ENCODE results near the gene FFAR2. TPM values are rescaled to one million over a fixed set of nuclear protein-coding genes. Genes with fewer than 3 reads are reported as not detected.
"Not testable (repeated sequence)": the region's sequence is repeated elsewhere in the genome, so short reads cannot be mapped to it uniquely, and the experiment has no call there.

FFAR2 gene
- not detected in 2 replicates for total RNA-seq (2014; rRNA removed)
- not detected for polyA plus RNA-seq (2012)

- no peak for DNase-seq (ENCODE audit: low read depth)
Measured at GRCh38 chr19:35447606-35448469, at the start of gene FFAR2. TSS of gene FFAR2 (plus strand) at chr19:35448257. CDS start at chr19:35449715, 1,458 bp downstream.

DNA sequence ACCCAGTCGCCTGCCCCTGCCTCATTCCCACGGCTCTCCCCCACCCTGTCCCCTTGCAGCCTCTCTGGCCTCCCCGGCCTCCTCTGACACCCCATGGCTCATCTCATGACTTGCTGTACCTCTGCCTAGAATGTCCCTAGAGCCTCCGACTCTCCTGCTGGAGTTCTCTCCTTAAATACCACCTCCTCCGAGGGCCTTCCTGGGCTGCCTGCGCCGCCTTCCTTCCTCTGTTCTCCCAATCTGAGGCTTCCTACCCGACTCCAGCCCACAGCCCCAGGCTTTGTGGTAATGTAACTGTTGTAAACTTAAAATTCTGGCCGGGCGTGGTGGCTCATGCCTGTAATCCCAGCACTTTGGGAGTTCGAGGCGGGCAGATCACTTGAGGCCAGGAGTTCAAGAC is 49.5 kb upstream of the FFAR2 start:
- no peak for DNase-seq (ENCODE audit: low read depth)

DNA sequence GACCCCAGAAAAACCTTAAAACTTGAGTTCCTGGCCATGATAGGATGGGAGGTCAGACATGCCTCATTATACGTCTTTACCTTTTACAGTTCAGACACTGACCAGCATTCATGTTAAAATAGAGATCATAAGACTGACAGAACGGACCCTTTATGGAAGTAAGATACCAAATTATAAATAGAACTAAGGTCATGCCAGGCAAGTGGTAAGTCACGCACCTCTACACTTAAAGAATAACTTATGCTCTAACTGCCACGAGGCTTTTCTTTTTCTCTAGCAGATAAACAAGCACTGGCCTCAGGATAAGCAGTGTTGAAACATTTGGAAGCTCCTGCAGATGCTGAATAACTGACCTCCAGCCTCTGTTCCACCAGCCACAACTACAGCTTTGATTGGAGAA is 48.8 kb upstream of the FFAR2 start:
- DNase-seq (ENCODE audit: low read depth), result no peak

GRCh38 chr19:35399948-35400772 is 47.9 kb upstream of the FFAR2 start:
- DNase-seq (ENCODE audit: low read depth), result no peak

GRCh38 chr19:35400773-35401100 is 47.3 kb upstream of the FFAR2 start:
- no peak for DNase-seq (ENCODE audit: low read depth)

- DNase-seq (ENCODE audit: low read depth), result not testable (repeated sequence)
Measured at GRCh38 chr19:35401416-35401815, 46.6 kb upstream of the FFAR2 start.

- DNase-seq (ENCODE audit: low read depth), result no peak
Measured at GRCh38 chr19:35403116-35403760, 44.8 kb upstream of the FFAR2 start.

- peak; percentile 81 for DNase-seq (ENCODE audit: low read depth)
Measured at GRCh38 chr19:35404879-35405622, 43.0 kb upstream of the FFAR2 start.

GRCh38 chr19:35407619-35408018 is 40.4 kb upstream of the FFAR2 start:
- no peak for DNase-seq (ENCODE audit: low read depth)

GRCh38 chr19:35408284-35409171 is 39.5 kb upstream of the FFAR2 start:
- no peak for DNase-seq (ENCODE audit: low read depth)

- DNase-seq (ENCODE audit: low read depth), result no peak
Measured at GRCh38 chr19:35409191-35409590, 38.9 kb upstream of the FFAR2 start.

DNA sequence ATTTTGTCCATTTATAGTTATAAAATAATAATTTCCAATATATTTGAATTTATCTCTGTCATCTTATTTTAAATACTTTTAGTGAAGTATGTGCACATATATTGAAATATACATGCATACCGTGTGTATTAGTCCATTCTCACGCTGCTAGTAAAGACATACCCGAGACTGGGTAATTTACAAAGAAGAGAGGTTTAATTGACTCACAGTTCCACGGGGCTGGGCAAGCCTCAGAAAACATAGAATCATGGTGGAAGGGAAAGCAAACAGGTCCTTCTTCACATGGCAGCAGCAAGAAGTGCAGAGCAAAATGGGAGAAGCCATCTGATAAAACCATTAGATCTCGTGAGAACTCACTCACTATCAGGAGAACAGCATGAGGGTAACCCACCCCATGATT is 37.6 kb upstream of the FFAR2 start:
- no peak for DNase-seq (ENCODE audit: low read depth)

GRCh38 chr19:35414442-35414841 is 33.6 kb upstream of the FFAR2 start:
- DNase-seq (ENCODE audit: low read depth), result no peak

DNA sequence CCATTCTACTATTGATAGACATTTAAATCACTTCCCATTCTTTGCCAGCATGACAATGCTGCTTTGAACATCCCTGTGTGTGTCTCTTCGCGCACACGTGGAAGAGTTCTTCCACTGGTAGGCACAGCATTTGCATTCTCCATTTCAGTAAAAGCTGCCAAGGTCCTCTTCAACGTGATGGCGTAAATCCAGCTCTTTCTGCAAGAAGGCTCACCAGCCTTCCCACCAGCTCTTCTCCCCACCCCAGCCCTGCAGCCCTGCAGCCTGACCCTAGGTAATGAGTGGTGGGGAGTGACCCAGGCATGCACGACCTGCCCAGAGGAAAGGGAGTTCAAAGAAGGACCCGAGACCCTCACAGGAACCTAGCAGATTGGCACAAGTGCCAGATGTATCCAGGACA is 31.7 kb upstream of the FFAR2 start:
- DNase-seq (ENCODE audit: low read depth), result no peak

GRCh38 chr19:35417278-35417677 is 30.8 kb upstream of the FFAR2 start:
- DNase-seq (ENCODE audit: low read depth), result no peak

- no peak for DNase-seq (ENCODE audit: low read depth)
Measured at GRCh38 chr19:35417713-35418534, 30.1 kb upstream of the FFAR2 start.

- DNase-seq (ENCODE audit: low read depth), result no peak
Measured at GRCh38 chr19:35419046-35419445, 29.0 kb upstream of the FFAR2 start.

- no peak for DNase-seq (ENCODE audit: low read depth)
Measured at GRCh38 chr19:35419805-35420204, 28.3 kb upstream of the FFAR2 start.

GRCh38 chr19:35421362-35421761 is 26.7 kb upstream of the FFAR2 start:
- no peak for DNase-seq (ENCODE audit: low read depth)

DNA sequence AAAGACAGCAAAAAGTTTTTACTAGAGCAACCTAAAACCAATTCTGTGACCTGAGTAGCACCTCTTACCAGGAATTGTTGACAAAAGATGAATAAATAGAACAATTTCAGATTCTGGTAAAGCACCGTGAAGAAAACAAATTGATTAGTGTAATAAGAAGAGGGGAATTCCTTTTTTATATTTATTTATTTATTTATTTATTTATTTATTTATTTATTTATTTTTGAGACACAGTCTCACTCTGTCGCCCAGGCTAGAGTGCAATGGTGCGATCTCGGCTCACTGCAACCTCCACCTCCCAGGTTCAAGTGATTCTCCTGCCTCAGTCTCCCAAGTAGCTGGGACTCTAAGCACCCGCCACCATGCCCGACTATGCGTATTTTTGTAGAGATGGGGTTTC is 24.7 kb upstream of the FFAR2 start:
- not testable (repeated sequence) for DNase-seq (ENCODE audit: low read depth)
